Spinal cord (tissue), 10 donors: Measurements from ENCODE around the gene ARL13B. TPM values are rescaled to one million over a fixed set of nuclear protein-coding genes. Genes with fewer than 3 reads are reported as not detected.

Source experiments
- DNase-seq, 6 donors: peaks; one replicate each; pipeline versions ENCODE4 v3.0.0 to v3.0.0-alpha.2; 2013 to 2015; ENCODE audit warnings: low spot score in 6 of 6, low read depth in 4 of 6
- H3K27ac ChIP-seq: one replicate; pipeline ENCODE4 v1.5.1; 2013; ENCODE audit warnings: low read depth, low read length, control low read depth
- H3K27me3 ChIP-seq: one replicate; pipeline ENCODE4 v1.6.1; 2013; ENCODE audit warnings: low read length; ENCODE audit not compliant: control insufficient read depth, insufficient read depth
- H3K36me3 ChIP-seq: one replicate; pipeline ENCODE4 v1.6.1; 2013; ENCODE audit warnings: low read length; ENCODE audit not compliant: control insufficient read depth, insufficient read depth
- H3K4me1 ChIP-seq: one replicate; pipeline ENCODE4 v1.6.1; 2013; ENCODE audit warnings: low read length; ENCODE audit not compliant: control insufficient read depth, insufficient read depth
- H3K4me3 ChIP-seq: one replicate; pipeline ENCODE4 v1.5.1; 2013; ENCODE audit warnings: low read depth, low read length, control low read depth
- H3K9me3 ChIP-seq: one replicate; pipeline ENCODE4 v1.6.1; 2013; ENCODE audit warnings: low read length; ENCODE audit not compliant: control insufficient read depth, insufficient read depth
- WGBS: methylation state at CpG from one replicate; pipeline ENCODE4 v1.1.5; 2013; ENCODE audit warnings: missing lambda C conversion rate; ENCODE audit not compliant: insufficient coverage; 5-methylcytosine and 5-hydroxymethylcytosine counted together
- polyA plus RNA-seq, 2 donors: library from polyadenylated mRNA; unstranded; fragments of 120-200 nt; gene quantifications; one replicate each; pipeline ENCODE4 v1.2.1, GENCODE V29; 2013; ENCODE audit not compliant: insufficient read length in 2 of 2
- small RNA-seq: library from RNA; depleted of rRNA; stranded (forward); fragments of <200 nt; gene quantifications from one replicate; pipeline ENCODE3, GENCODE V24; 2014; ENCODE audit warnings: low replicate concordance
- total RNA-seq, 2 donors: library from RNA; depleted of rRNA in 1 of 2; stranded (reverse); fragments of 120-200 nt in 1 of 2; fragments of >200 nt in 1 of 2; gene quantifications; one replicate each; pipeline versions ENCODE4 v1.2.3 to v1.2.4, GENCODE V29; 2013 to 2014
- donor health status: healthy.

ARL13B gene
- total and polyA plus RNA-seq, 4 donors: 10.5 to 19.2 (median 16.2) TPM

DNA sequence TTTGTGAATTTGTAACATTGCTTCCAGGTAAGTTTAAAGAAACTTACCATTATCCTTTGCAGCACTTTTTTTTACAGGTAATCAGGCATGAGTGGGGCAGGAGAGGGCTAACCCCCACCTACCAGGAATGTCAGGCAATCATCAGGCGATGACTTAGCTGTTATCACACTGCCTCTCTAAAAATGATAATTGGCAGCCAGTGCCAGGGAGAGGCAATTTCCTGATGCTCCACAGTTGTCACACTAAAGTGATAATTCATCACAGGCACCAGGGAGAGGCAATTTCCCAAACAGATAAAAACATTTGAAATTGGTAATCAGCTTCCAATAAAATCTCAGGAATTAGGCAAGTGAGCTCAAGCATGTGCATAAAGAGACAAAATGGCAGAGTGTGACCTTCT is 109.2 kb downstream of the ARL13B start:
- Histone ChIP-seq H3K27ac (no peak overlapping the region), H3K4me1 (no peaks in the 10 kb centered on the region), H3K27me3 (no peaks in the 10 kb centered on the region), H3K9me3 (no peaks in the 10 kb centered on the region), H3K4me3 (no peak overlapping the region), H3K36me3 (peaks cover 9% of the 10 kb centered on the region)
- WGBS: 88% methylated on average over 1 of the region's 1 CpG
- no peak for DNase-seq

- Histone ChIP-seq H3K36me3 (peaks cover 3% of the 10 kb centered on the region), H3K4me1 (no peaks in the 10 kb centered on the region), H3K27me3 (no peaks in the 10 kb centered on the region), H3K27ac (no peak overlapping the region), H3K4me3 (no peak overlapping the region), H3K9me3 (no peaks in the 10 kb centered on the region)
- WGBS: no CpG with 5 or more reads among the region's 1 CpG
- no peak for DNase-seq
These were observed 112.1 kb downstream of the ARL13B start for GRCh38 chr3:94092086-94092485.

- Histone ChIP-seq H3K36me3 (peaks cover 3% of the 10 kb centered on the region), H3K4me1 (no peaks in the 10 kb centered on the region), H3K4me3 (no peak overlapping the region), H3K27ac (no peak overlapping the region), H3K27me3 (no peaks in the 10 kb centered on the region), H3K9me3 (no peaks in the 10 kb centered on the region)
- no peak for DNase-seq
- WGBS: no CpG with 5 or more reads among the region's 1 CpG
These were observed 113.2 kb downstream of the ARL13B start for GRCh38 chr3:94093151-94093550.

GRCh38 chr3:94095111-94095510 is 115.2 kb downstream of the ARL13B start:
- no peak for DNase-seq
- Histone ChIP-seq H3K4me3 (no peak overlapping the region), H3K36me3 (peaks cover 3% of the 10 kb centered on the region), H3K9me3 (no peaks in the 10 kb centered on the region), H3K27me3 (no peaks in the 10 kb centered on the region), H3K4me1 (no peaks in the 10 kb centered on the region), H3K27ac (no peak overlapping the region)
- WGBS: no CpG with 5 or more reads among the region's 2 CpGs

GRCh38 chr3:94098452-94098851 is 118.5 kb downstream of the ARL13B start:
- no CpG with 5 or more reads among the region's 3 CpGs for WGBS
- Histone ChIP-seq H3K4me1 (no peaks in the 10 kb centered on the region), H3K9me3 (no peaks in the 10 kb centered on the region), H3K4me3 (no peak overlapping the region), H3K27ac (no peak overlapping the region), H3K36me3 (peaks cover 6% of the 10 kb centered on the region), H3K27me3 (no peaks in the 10 kb centered on the region)
- DNase-seq: no peak

DNA sequence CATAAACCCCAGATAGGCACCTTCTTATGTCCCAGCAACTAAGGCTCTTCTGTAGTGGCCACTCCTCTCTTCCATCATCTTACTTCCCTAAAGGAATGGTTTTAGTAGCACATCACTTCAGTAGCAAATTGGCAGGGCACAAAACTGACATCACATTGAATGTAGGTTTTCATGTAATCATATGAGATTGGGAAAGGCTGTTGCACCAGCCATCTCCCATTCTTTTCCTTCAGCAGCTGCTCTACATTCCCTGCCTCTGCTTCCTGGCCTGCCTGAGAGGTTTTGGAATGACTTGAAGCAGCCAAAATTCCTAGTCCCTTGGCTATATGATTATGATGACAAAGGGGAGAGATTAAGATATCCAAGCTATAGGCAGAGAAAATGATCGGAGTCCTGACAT is 119.4 kb downstream of the ARL13B start:
- no peaks in the 10 kb centered on the region for H3K9me3 ChIP-seq
- no peaks in the 10 kb centered on the region for H3K27me3 ChIP-seq
- H3K36me3 ChIP-seq: peaks cover 6% of the 10 kb centered on the region
- no peak for DNase-seq
- no CpG with 5 or more reads among the region's 1 CpG for WGBS
- no peak overlapping the region for H3K4me3 ChIP-seq
- no peak overlapping the region for H3K27ac ChIP-seq
- H3K4me1 ChIP-seq: no peaks in the 10 kb centered on the region

DNA sequence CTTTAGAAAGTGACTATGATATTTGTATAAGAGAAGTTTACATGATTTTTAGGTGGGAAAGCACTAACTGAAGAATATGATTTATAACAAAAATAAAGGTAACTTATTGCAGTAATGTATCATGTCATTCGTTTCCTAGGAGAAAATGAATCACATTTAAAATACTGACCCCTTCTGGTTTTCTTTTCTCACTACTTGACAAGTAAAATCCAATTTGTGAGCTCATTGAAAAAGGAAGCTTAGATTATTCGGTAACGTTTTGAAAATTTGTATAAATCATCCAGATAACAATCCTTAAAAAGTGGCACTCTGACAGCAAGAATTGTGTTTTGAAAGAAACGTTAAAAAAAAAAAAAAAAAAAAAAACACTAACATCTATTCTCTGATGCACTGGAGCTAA is 121.9 kb downstream of the ARL13B start:
- H3K27ac ChIP-seq: no peak overlapping the region
- H3K4me3 ChIP-seq: no peak overlapping the region
- H3K36me3 ChIP-seq: peaks cover 4% of the 10 kb centered on the region
- no peaks in the 10 kb centered on the region for H3K4me1 ChIP-seq
- H3K9me3 ChIP-seq: no peaks in the 10 kb centered on the region
- no peak for DNase-seq
- no CpG with 5 or more reads among the region's 4 CpGs for WGBS
- H3K27me3 ChIP-seq: no peaks in the 10 kb centered on the region

Small RNA genes lying within 50 kb of the gene (small RNA-seq; reads per million reads assigned to genes)
- gene RF00019: not detected
- not detected for gene RNU6-511P

Other genes starting within 250 kb of the ARL13B start
- gene PROS1, start 6.3 kb upstream of the ARL13B start, total RNA-seq: 100 to 1,000 TPM in 1 of 2 donors, 10 to 100 TPM in 1; 50.2 to 102 TPM
- 10 to 100 TPM; 17.9 to 20.1 TPM for gene PROS1, start 6.3 kb upstream of the ARL13B start, polyA plus RNA-seq
- gene STX19, start 48.4 kb downstream of the ARL13B start, total RNA-seq: under 1 TPM; 0.17 to 0.20 TPM
- gene STX19, start 48.4 kb downstream of the ARL13B start, polyA plus RNA-seq: under 1 TPM in 1 of 2 donors, not detected in 1; 0.36 TPM
- 10 to 100 TPM; 10.2 to 15.0 TPM for gene DHFR2, start 82.8 kb downstream of the ARL13B start, total RNA-seq
- gene DHFR2, start 82.8 kb downstream of the ARL13B start, polyA plus RNA-seq: 10 to 100 TPM in 1 of 2 donors, 1 to 10 TPM in 1; 9.4 to 11.9 TPM
- 10 to 100 TPM; 17.5 to 33.8 TPM for gene NSUN3, start 82.9 kb downstream of the ARL13B start, total RNA-seq
- 1 to 10 TPM; 8.5 to 9.5 TPM for gene NSUN3, start 82.9 kb downstream of the ARL13B start, polyA plus RNA-seq